Peyer's patch (tissue), 4 donors: ENCODE data around the gene RAB15.

ENCODE experiments used
- CTCF ChIP-seq, 6 experiments: fragments of 450-650 bp in 4 of 6; fragments of 200-600 bp in 2 of 6; sonication (generic) in 1 of 6; IDR thresholded peaks; one replicate each; pipeline ENCODE4 v1.5.1; 2017 to 2019; ENCODE audit warnings: antibody characterized with exemption in 6 of 6, mild to moderate bottlenecking in 3 of 6, moderate library complexity in 1 of 6
- POLR2A ChIP-seq, 2 donors: fragments of 450-650 bp; IDR thresholded peaks; one replicate each; pipeline ENCODE4 v1.5.1; 2017; ENCODE audit warnings: antibody characterized with exemption in 2 of 2, mild to moderate bottlenecking in 2 of 2, moderate library complexity in 2 of 2

GRCh38 chr14:64942531-64943111 lies 29.5 kb downstream of the RAB15 start, which contains the start of gene GPX2:
- TF ChIP-seq POLR2A (IDR thresholded peaks at IDR 0.05) (peak; percentile 69 to 70), CTCF (IDR thresholded peaks at IDR 0.05) (no peak)
